ENCODE results near the gene WDR37. TPM values are rescaled to one million over a fixed set of nuclear protein-coding genes. Genes with fewer than 3 reads are reported as not detected.

Gene WDR37
- total RNA-seq, 2 donors from 2014 or later, result 18.6 to 18.7 TPM

- intact Hi-C loops (cut with DNase I), result no loop called here
- peak; percentile 5 for DNase-seq
- no peak overlapping the region for H3K27ac ChIP-seq
- no peaks in the 10 kb centered on the region for H3K4me1 ChIP-seq
- TF ChIP-seq, protein P1, sequence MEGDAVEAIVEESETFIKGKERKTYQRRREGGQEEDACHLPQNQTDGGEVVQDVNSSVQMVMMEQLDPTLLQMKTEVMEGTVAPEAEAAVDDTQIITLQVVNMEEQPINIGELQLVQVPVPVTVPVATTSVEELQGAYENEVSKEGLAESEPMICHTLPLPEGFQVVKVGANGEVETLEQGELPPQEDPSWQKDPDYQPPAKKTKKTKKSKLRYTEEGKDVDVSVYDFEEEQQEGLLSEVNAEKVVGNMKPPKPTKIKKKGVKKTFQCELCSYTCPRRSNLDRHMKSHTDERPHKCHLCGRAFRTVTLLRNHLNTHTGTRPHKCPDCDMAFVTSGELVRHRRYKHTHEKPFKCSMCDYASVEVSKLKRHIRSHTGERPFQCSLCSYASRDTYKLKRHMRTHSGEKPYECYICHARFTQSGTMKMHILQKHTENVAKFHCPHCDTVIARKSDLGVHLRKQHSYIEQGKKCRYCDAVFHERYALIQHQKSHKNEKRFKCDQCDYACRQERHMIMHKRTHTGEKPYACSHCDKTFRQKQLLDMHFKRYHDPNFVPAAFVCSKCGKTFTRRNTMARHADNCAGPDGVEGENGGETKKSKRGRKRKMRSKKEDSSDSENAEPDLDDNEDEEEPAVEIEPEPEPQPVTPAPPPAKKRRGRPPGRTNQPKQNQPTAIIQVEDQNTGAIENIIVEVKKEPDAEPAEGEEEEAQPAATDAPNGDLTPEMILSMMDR (IDR thresholded peaks at IDR 0.05), result no peak
- H3K9me3 ChIP-seq, result no peaks in the 10 kb centered on the region
- no peak overlapping the region for H3K9ac ChIP-seq (ENCODE audit: low read depth in 2 of 2, low read length in 2 of 2)
- H3K36me3 ChIP-seq, result no peaks in the 10 kb centered on the region
- H3K4me3 ChIP-seq, result no peak overlapping the region
- H3K27me3 ChIP-seq, result no peaks in the 10 kb centered on the region
Measured at GRCh38 chr10:1147810-1148209, 91.6 kb downstream of the WDR37 start.

- no peak overlapping the region for H3K9ac ChIP-seq (ENCODE audit: low read depth in 2 of 2, low read length in 2 of 2)
- H3K4me1 ChIP-seq, result no peaks in the 10 kb centered on the region
- TF ChIP-seq, protein P1 (IDR thresholded peaks at IDR 0.05), result no peak
- peak; percentile 6 for DNase-seq
- H3K9me3 ChIP-seq, result no peaks in the 10 kb centered on the region
- no peaks in the 10 kb centered on the region for H3K27me3 ChIP-seq
- H3K4me3 ChIP-seq, result no peak overlapping the region
- intact Hi-C loops (cut with DNase I), result no loop called here
- no peaks in the 10 kb centered on the region for H3K36me3 ChIP-seq
- no peak overlapping the region for H3K27ac ChIP-seq
Measured at GRCh38 chr10:1148855-1149605, 92.8 kb downstream of the WDR37 start.

DNA sequence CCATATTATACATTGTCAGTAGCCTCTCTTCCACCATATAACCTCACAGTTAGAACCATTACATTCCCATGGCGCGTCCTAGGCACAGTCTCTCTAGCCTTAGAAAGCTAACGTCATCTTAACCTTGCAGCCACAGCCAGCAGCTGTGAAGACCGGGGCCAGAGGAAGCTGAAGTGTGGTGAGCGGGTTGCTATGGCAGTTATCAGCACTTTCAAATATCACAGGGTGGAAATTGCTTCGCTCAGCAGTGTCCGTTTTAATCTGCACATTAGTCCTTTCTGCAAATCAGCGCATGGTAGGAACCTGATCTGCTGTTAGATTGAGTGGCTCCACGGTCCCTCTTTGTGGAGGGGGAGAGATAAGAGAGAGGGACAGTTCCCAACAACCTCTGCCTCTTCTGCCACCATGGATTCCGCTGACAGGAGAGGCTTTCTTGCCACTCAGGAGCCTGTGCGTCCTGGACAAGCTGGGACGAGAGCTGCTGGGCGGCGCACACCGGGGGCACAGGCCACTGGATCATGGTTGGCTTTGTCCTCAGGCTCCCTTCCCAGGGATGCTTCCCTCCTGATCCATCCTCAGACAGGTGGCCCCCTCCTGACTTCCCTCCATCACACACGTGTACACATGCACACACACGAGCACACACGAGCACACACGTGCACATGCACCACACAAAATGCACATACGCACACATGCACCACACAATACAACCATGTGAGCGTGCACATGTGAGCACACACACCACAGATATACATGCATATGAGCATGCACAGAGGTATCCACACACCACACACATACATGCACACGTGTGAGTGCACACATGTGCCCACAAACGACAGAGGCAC is 93.8 kb downstream of the WDR37 start:
- Histone ChIP-seq H3K4me1 (no peaks in the 10 kb centered on the region), H3K9me3 (no peaks in the 10 kb centered on the region), H3K9ac (ENCODE audit: low read depth in 2 of 2, low read length in 2 of 2) (no peak overlapping the region), H3K36me3 (no peaks in the 10 kb centered on the region), H3K27me3 (no peaks in the 10 kb centered on the region), H3K27ac (no peak overlapping the region), H3K4me3 (no peak overlapping the region)
- TF ChIP-seq, protein P1 (IDR thresholded peaks at IDR 0.05), result no peak
- peak; percentile 24 for DNase-seq
- intact Hi-C loops (cut with DNase I), result no loop called here

- Histone ChIP-seq H3K9me3 (no peaks in the 10 kb centered on the region), H3K4me1 (no peaks in the 10 kb centered on the region), H3K4me3 (no peak overlapping the region), H3K27me3 (no peaks in the 10 kb centered on the region), H3K36me3 (no peaks in the 10 kb centered on the region), H3K9ac (ENCODE audit: low read depth in 2 of 2, low read length in 2 of 2) (no peak overlapping the region), H3K27ac (no peak overlapping the region)
- intact Hi-C loops (cut with DNase I), result no loop called here
- no peak for DNase-seq
- TF ChIP-seq, protein P1 (IDR thresholded peaks at IDR 0.05), result no peak
Measured at GRCh38 chr10:1150638-1150955, 94.4 kb downstream of the WDR37 start.

DNA sequence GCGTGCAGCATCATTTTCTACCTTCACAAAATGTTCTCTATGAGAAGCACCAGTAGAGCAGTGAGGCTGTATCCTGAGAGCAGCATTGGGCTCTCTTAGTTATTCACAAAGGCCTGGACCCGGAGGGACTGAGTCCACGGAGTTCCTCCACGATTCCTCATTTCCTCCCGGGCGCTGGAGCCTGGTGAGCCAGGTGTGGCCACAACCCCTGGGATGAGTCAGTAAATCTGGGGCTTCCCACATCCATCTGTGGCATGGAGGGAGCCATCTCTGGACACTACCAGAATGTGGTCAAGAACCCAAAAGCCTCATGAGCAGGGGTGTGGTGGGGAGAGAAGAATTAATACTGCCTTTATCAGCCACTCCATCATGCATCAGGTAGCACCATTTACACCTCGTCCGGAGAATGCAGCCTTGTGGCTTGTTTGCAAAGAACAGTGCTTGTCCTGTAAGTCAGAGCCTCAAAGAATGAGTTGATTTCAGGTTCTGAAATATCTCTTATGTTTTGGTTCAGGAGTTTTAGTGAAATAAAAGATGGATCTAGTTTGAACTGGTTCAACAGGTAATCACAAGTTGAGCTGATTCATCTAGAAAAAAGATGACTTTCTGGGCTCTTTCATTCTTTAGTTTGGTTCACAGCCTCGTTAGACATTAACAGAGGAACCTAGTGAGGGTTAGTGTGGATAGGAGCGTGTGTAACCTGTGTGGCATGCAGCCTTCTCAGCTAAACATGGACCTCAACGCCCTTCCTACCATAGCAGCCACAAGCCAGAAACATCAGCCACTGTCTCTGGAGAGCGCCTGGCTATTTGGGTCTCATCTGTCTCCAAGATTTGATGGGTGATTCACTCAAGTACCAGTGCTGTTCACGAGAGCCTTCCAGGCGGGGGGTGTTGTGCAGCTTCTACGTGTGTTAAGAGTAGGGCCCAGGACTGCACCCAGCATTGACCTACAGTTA is 95.2 kb downstream of the WDR37 start:
- no peaks in the 10 kb centered on the region for H3K4me1 ChIP-seq
- H3K9me3 ChIP-seq, result no peaks in the 10 kb centered on the region
- TF ChIP-seq, protein P1 (IDR thresholded peaks at IDR 0.05), result no peak
- no peak overlapping the region for H3K9ac ChIP-seq (ENCODE audit: low read depth in 2 of 2, low read length in 2 of 2)
- no peaks in the 10 kb centered on the region for H3K27me3 ChIP-seq
- H3K36me3 ChIP-seq, result no peaks in the 10 kb centered on the region
- peak; percentile 9 for DNase-seq
- intact Hi-C loops (cut with DNase I), result no loop called here
- no peak overlapping the region for H3K27ac ChIP-seq
- H3K4me3 ChIP-seq, result no peak overlapping the region
